ENCODE data around the gene LIMCH1.

Gene LIMCH1

DNA sequence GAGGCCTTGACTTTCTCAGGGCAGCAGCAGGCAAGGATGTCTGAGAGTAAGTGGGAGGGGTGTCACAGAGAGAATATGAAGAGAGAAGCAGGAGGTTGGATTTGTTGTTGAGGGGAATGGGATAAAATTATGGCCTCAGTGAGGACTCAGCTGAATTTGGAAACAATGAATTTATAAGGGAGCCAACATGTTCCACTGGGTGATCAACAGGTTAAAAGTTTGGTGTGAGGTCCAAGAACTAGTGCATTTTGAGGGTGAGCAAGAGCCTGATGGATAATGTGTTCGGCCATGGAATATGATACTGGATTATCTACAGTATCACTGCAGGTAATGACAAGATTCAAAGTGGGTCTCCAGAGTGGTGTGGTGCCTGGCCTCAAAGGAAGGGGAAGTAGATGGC is 33.5 kb downstream of the LIMCH1 start:
- DNase-seq: no peak

DNA sequence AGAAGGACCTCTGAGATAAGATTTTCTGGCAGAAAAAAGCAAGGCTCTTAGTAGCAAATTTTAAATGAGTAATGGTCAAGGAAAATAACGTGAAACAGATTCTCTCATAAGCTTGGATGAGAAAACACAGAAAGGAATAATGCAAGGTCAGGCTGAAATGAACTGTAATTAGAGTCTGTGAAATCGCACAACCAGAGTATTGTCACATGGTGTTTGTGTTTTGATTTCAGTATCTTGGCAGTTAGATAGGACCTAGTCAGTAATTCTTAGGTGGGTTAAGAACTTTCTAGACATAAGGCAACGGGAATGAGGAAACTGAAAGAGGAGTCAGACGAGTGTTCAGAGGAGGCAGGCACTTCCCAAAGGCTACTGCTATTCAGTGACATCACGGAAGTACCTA is 34.6 kb downstream of the LIMCH1 start:
- no peak for DNase-seq

DNA sequence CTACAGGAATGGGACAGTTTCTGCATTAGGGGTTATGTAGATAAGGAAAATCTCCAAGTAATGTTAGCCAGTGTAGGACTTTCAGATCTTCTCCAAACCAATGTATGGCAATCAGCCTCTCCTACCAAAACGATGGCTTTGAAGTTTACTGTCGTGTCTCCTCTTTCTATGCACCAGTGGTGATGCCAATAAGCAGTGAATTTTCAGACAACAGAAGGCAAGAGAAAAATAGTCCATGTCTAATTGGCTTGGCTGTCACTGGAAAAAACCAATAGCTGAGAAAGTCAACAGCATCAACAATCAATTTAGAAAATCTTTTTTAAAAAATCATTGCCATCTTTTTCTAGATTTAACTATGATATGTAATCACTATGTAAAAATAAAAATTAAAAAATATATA is 35.0 kb downstream of the LIMCH1 start:
- DNase-seq: no peak

DNA sequence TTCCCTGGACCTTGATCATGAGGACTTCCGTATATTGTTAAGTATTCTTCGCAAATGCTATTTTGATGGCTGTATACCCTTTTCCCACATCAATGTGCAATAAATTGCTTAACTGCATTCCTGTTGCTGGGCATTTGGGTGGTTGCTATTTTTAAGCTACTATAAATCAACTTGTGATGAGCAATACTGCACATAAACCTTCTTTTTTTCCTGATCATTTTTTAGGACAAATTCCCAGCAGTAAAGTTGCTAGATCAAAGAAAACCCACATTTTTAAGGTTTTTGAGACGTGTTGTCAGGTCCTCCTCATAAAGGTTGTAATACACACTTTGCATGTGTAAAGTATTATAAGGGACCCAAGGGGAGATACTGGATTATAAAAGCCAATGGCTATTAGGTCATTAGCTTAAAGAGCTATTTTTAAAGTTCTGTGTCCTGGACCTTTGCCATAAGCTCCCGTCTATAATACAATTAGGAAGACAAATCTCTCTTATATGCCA is 35.6 kb downstream of the LIMCH1 start:
- no peak for DNase-seq

DNA sequence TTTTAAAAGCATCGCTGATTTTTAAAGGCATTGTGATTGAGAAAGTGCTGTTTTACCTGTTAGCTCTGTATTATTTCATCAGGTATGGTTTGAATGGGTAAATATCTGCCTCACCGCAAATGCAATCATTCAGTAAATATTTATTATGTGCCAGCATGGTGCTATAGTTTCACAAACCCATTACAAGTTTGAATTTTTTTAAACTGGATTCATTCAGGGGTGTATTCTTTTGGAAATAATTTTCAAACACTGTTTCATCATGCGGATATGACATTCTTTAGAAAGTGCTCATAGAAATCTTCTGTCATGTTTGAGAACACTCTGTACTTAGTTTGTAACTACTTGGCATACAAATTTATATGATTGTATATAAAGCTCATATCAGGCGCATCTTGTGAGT is 37.2 kb downstream of the LIMCH1 start:
- no peak for DNase-seq

GRCh38 chr4:41575665-41576064 is 37.7 kb downstream of the LIMCH1 start:
- no peak for DNase-seq

DNA sequence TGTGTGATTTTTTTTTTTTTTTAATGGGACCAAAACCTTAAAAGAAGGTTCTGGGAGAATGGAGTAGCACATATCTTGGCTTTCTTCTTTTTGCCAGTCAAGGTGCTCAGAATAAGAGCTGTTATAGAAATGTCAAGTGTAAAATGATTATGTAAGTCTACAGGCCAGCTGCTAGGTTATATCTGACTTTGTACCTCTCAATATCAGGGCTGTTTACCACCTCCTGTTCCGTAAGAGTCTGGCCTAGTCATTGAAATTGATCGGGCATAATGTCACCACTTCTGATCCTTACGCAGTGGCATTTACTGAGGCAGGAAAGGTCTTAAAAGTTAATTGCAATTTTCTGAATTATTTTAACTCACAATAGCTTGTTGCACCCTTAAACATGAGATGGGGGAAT is 41.1 kb downstream of the LIMCH1 start:
- no peak for DNase-seq

GRCh38 chr4:41579526-41579925 is 41.6 kb downstream of the LIMCH1 start:
- DNase-seq: no peak

DNA sequence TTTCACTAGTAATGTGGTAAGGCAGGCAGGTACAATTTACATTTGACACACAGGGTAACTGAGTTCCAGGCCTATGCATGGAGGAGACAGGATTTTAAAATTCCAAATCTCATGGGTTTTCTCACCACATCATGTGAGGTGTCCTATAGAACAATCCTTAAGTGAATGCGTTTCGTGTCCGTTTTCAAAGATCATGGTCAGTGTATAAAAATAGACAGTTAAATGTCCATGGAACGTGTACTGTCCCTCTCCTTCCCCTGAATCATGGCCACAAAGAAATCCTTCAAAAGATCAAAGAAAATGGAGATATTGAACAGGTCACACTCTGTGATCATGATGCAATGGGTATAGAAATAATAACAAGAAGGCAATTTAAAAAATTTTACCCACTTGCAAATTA is 42.0 kb downstream of the LIMCH1 start:
- no peak for DNase-seq

DNA sequence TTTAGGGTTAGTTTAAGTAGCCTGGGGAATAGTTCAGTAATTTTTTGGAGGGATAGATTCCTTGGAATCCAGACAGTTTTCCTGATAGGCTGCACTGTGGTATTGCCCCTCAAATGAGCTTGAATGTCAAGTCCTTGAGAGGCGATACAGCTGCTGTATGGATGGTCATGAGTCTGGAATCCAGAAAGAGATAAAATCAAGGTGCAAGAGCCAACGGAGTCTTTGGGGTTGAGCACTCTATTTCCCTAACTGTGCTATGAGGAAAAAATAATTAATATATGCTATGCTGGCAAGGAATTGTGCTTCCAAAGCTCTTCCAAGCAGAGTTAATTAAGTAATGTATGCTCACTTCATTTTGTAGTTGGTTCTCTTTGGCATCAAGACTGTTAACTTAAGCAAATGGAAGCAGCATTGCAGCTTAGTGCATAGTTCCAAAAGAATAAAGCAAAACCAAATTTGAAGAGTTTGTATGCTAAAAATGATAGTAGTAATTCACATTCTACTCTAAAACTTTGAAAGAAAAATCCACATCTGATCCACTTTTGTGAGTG is 48.8 kb downstream of the LIMCH1 start:
- no peak for DNase-seq

- no peak for DNase-seq
Measured at GRCh38 chr4:41587286-41587685, 49.3 kb downstream of the LIMCH1 start.

DNA sequence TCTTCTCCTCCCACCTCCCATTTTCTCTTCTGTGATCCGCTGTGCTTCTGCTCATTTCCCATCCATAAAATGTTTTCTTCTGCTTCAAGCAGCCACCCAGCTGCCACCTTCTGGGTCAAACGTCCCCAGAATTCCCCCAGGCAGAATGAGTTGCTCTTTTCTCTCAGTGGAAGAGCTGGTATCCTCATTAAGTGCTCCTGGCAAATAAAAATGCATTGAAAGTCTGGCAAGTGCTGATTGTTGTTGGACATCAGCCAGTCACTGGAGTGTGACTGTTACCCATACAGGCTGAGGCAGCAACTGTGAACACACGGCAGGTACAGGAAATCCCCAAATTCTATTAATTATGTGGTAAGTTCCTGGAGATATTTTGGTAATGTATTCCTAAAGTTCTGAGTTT is 52.6 kb downstream of the LIMCH1 start:
- DNase-seq: no peak

- DNase-seq: no peak
Measured at GRCh38 chr4:41594432-41594831, 56.5 kb downstream of the LIMCH1 start.

- DNase-seq: no peak
Measured at GRCh38 chr4:41597494-41597893, 59.5 kb downstream of the LIMCH1 start.

DNA sequence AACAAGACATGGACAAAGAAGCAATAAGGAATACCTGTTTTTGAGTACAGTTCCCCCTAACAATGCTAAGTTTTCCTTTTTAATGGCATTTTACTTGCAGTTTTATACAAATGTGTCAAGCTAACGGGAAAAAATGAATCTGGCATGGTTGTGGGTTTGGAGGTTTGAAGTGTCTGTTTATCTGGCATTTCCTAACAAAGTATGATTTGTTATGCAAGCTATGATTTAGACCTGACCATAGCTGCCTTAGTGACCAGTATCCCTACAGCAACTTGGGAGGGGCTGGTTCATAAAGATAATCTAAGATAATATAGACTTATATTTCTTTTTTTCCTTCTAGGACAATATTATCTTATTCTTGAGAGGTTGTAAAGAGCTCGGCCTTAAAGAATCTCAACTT is 60.6 kb downstream of the LIMCH1 start:
- no peak for DNase-seq

- DNase-seq: no peak
Measured at GRCh38 chr4:41599192-41599786, 61.3 kb downstream of the LIMCH1 start.

DNA sequence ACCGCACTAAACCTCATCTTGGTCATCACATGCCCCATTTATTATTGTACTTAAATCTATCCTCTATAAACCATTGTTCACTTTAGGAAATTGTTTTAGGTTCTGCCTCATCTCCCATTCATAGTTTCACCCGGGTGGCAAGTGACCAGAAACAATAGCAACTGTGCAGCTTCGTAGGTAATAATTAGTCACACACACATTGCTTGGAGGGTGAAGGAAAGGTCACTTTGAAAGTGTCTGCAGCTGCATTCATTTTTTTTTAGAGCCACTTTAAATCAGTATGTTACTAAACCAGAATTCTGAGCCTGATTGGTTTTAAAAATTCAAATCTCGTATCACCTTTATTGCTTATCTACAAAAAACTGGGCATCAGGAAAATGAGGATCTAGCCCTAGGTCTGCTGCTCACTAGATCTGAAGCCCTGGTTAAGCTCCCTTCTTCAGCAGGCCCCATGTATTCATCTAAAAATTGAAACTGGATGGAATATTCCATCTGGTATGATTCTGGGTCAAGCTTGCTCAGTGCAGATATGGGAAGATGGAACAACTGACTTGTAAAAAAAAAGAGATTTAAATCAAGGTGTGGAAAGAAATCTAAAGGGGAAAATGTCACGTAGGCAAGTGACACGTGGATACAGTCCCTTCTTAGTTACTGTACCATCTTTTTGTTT is 62.4 kb downstream of the LIMCH1 start:
- no peak for DNase-seq

DNA sequence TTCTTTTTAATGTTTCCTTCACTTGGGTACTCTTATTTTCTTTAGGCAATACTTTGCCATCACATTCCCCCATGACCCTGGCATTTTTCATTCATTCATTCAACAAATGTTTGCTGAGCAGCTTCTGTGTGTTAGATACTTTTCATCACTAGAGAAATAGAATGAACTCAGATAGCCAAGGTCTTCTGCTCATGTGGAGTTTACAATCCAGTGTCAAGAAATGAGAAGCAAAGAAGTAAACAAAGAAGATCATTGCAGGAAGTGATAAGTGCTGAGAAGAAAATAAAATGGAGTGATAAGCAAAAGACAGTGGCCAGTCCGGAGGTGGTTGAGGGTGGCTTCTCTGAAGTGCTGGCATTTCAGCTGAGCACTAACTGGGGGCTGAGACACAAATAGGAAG is 63.1 kb downstream of the LIMCH1 start:
- DNase-seq: no peak

GRCh38 chr4:41602113-41602512 is 64.2 kb downstream of the LIMCH1 start:
- DNase-seq: no peak

DNA sequence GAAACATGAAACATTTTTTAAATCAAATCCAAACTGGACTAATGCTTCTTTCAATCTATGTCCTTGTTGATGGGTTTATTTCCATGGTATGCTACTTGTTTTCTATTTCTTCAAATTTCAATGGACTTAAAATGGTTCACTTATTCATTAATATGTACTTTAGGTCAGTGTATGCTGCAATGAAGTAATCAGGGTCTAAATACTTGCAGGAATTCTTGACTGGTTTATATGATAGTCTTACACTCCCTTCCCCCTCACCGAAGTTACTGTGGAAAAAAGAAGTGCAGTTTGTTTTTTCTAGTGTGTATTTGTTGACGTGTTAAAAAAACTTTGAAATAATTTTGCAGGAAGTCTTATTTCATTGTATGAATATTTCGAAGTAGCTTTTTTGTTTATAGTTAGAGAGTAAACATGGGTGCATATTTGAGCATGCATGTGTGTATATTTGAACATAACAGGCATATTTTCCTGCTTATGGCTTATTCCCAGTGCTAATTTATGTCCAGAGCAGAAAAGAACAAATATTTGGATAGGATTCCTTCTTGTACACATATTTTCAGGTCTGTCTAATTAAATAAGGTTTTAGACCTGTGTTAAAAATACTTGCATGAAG is 65.0 kb downstream of the LIMCH1 start:
- DNase-seq: no peak

DNA sequence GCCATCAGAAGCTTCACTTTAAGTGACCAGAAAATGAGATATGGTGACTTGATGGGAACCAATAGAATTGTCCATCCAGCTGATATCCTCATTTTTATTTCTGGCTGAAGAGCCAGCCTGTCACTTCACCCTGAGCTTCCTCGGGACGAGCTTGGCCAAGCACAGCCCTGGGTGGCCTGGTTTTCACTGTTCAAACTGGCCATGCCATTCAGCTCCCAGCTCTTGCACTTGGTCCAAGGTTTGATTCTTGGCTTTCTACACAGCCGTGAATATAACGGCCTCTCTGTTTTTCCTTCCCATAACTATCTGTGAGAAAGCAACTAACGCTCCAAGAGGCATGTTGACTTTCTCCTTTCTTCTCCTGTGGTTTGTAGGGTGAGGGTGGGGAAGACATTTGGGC is 71.9 kb downstream of the LIMCH1 start:
- DNase-seq: no peak

- DNase-seq: no peak
Measured at GRCh38 chr4:41610474-41610873, 72.5 kb downstream of the LIMCH1 start.

GRCh38 chr4:41611124-41611838 is 73.3 kb downstream of the LIMCH1 start:
- DNase-seq: no peak

Data from activated CD4-positive, alpha-beta T cell treated with anti-CD3 and anti-CD28 coated beads for 4 hours (primary cell).